ENCODE data around the gene GPX3. TPM values are rescaled to one million over a fixed set of nuclear protein-coding genes. Genes with fewer than 3 reads are reported as not detected.

GPX3 gene
- polyA plus RNA-seq, 1 of the 3 experiments (the other 2 are of a cell fraction): 3.2 TPM

DNA sequence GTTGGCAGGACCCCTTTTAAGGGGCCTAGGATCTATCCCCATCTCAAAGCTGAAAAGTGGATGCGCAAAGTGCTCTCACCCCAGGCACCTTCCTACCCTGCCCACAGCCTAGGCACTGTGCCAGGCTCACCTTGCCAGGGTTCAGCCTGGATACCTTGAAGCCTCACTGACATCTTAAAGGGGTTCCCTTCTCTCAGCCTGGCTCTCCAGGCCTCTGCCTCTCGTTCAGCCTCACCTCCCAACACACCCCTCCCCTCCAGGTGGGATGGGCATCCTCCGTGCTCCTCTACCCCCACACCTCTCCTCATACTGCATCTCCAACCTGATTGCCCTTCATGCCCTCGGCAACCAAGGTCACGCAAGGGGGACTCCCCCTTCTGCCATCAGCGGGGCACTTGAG lies 34.9 kb downstream of the GPX3 start:
- H3K36me3 ChIP-seq (replicated peaks in 1 of 2; ENCODE audit: control insufficient read depth in 1 of 2, insufficient read depth in 2 of 2, low read length in 1 of 2): peaks cover 2 to 21% of the 10 kb centered on the region in 2 experiments
- H3K9me2 ChIP-seq: no peaks in the 10 kb centered on the region
- H3K9ac ChIP-seq: no peak overlapping the region
- peaks cover 0 to 5% of the 10 kb centered on the region in 2 experiments; a peak in 1 of 4 replicates for H3K4me1 ChIP-seq (ENCODE audit: control insufficient read depth in 1 of 2, insufficient read depth in 2 of 2, low read depth in 1 of 2, low read length in 1 of 2)
- no peaks in the 10 kb centered on the region for H3K27me3 ChIP-seq (ENCODE audit: insufficient read depth)
- H3F3A ChIP-seq (replicated peaks; ENCODE audit: insufficient read depth): peaks cover 4% of the 10 kb centered on the region
- no peaks in the 10 kb centered on the region for H4K20me1 ChIP-seq (ENCODE audit: insufficient read depth)
- 94% methylated on average over 6 of the region's 6 CpGs for WGBS (ENCODE audit: low lambda C conversion rate)
- no peak overlapping the region for H3K4me2 ChIP-seq
- H2AFZ ChIP-seq (ENCODE audit: low read depth): no peak overlapping the region
- ChIA-PET CTCF (interaction anchor here (1.0 to 13.3 kb wide), 3 partner anchors 53 to 71 kb away, joined by 3 to 441 read pairs (median 6); no protein-coding TSS in a partner anchor), POLR2A (no interaction called here)
- H3K9me3 ChIP-seq: no peaks in the 10 kb centered on the region
- H3K79me2 ChIP-seq (ENCODE audit: insufficient read depth): no peaks in the 10 kb centered on the region
- DNase-seq: no peak
- H3K27ac ChIP-seq (ENCODE audit: low read depth in 2 of 2, low read length in 1 of 2): no peak overlapping the region
- TF ChIP-seq GATA2 (CRISPR knock-in tag; IDR thresholded peaks at IDR 0.05): no peak
- TF ChIP-seq, protein P1, sequence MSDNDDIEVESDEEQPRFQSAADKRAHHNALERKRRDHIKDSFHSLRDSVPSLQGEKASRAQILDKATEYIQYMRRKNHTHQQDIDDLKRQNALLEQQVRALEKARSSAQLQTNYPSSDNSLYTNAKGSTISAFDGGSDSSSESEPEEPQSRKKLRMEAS (IDR thresholded peaks at IDR 0.05; ENCODE audit: low read depth): no peak
- TF ChIP-seq JUND (IDR thresholded peaks at IDR 0.05): no peak
- TF ChIP-seq SMC3 (IDR thresholded peaks at IDR 0.05; ENCODE audit: low read depth, low read length): no peak
- TF ChIP-seq, protein P2, sequence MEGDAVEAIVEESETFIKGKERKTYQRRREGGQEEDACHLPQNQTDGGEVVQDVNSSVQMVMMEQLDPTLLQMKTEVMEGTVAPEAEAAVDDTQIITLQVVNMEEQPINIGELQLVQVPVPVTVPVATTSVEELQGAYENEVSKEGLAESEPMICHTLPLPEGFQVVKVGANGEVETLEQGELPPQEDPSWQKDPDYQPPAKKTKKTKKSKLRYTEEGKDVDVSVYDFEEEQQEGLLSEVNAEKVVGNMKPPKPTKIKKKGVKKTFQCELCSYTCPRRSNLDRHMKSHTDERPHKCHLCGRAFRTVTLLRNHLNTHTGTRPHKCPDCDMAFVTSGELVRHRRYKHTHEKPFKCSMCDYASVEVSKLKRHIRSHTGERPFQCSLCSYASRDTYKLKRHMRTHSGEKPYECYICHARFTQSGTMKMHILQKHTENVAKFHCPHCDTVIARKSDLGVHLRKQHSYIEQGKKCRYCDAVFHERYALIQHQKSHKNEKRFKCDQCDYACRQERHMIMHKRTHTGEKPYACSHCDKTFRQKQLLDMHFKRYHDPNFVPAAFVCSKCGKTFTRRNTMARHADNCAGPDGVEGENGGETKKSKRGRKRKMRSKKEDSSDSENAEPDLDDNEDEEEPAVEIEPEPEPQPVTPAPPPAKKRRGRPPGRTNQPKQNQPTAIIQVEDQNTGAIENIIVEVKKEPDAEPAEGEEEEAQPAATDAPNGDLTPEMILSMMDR (IDR thresholded peaks at IDR 0.05): no peak
- TF ChIP-seq EZH2phosphoT487 (IDR thresholded peaks at IDR 0.05; ENCODE audit: borderline replicate concordance, low read depth): no peak
- H3K4me3 ChIP-seq (ENCODE audit: low read depth in 2 of 2, low read length in 1 of 2): no peak overlapping the region

DNA sequence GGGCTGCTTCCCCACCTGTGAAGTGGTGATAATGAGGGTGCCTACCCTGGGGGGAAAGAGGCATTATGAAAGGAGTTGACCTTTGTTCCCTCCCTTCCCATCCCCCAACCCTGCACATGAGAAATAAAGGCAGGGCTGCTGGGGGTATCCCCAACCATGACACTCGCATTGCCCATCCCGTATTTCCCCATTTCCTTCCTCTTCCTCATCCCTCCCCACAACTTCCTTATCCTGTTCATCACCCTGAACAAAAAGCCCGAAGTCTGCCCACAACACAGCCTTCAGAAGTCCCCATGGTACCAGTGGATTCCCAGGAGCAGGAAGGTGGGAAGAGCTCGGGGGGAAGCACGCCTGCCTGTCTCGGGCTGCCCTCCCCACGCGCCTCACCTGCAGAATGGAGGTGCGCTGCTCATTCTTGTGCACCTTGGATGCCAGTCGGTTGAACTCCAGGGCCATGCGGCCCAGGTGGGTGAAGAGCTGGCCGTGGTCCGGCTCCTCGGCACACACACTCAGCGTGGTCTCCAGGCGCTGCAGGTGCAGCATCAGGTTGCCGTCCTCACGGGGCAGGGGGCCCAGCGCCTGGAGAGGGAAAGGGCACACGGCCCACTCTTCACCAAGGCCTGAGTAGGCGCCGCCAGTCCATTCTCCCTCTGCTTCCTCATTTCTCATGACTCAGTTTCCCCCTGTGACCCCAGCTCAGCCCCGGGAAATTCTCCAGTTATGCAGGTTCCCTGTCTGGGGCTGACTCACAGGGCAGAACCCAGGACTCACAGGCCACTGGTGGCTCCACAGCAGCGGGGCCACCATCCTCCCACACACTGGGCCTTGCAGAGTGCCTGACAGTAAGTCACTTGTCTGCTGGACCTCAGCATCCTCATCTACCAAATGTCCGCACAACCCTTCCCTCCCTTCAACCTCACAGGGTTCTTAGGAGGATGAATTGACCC lies 36.3 kb downstream of the GPX3 start:
- Histone ChIP-seq H3K79me2 (ENCODE audit: insufficient read depth) (no peaks in the 10 kb centered on the region), H3K9me3 (no peaks in the 10 kb centered on the region), H2AFZ (ENCODE audit: low read depth) (no peak overlapping the region), H3K4me1 (ENCODE audit: control insufficient read depth in 1 of 2, insufficient read depth in 2 of 2, low read depth in 1 of 2, low read length in 1 of 2) (peaks cover 0 to 5% of the 10 kb centered on the region in 2 experiments; a peak in 1 of 4 replicates), H3K9me2 (no peaks in the 10 kb centered on the region), H3K36me3 (replicated peaks in 1 of 2; ENCODE audit: control insufficient read depth in 1 of 2, insufficient read depth in 2 of 2, low read length in 1 of 2) (peaks cover 7 to 20% of the 10 kb centered on the region in 2 experiments), H3F3A (replicated peaks; ENCODE audit: insufficient read depth) (peaks cover 4% of the 10 kb centered on the region), H3K27me3 (ENCODE audit: insufficient read depth) (no peaks in the 10 kb centered on the region), H4K20me1 (ENCODE audit: insufficient read depth) (no peaks in the 10 kb centered on the region), H3K4me3 (ENCODE audit: low read depth in 2 of 2, low read length in 1 of 2) (no peak overlapping the region), H3K9ac (no peak overlapping the region), H3K27ac (ENCODE audit: low read depth in 2 of 2, low read length in 1 of 2) (no peak overlapping the region), H3K4me2 (no peak overlapping the region)
- ChIA-PET CTCF (interaction anchor here (0.6 to 13.3 kb wide), 3 partner anchors 9 to 55 kb away, joined by 3 to 441 read pairs (median 17); no protein-coding TSS in a partner anchor), POLR2A (no interaction called here)
- 96% methylated on average over 15 of the region's 25 CpGs for WGBS (ENCODE audit: low lambda C conversion rate)
- DNase-seq: no peak
- no peak for TF ChIP-seq TAF1 (IDR thresholded peaks at IDR 0.05; ENCODE audit: borderline replicate concordance, low read depth, low read length)
- no peak for TF ChIP-seq EZH2phosphoT487 (IDR thresholded peaks at IDR 0.05; ENCODE audit: borderline replicate concordance, low read depth)
- TF ChIP-seq MEF2A (IDR thresholded peaks at IDR 0.05; ENCODE audit: borderline replicate concordance, low read depth): no peak
- no peak for TF ChIP-seq GABPA (IDR thresholded peaks at IDR 0.05; ENCODE audit: low read depth)
- TF ChIP-seq TCF12 (IDR thresholded peaks at IDR 0.05): no peak
- TF ChIP-seq, protein P2 (IDR thresholded peaks at IDR 0.05): no peak
- TF ChIP-seq RFX5 (IDR thresholded peaks at IDR 0.05; ENCODE audit: low read length): no peak
- no peak for TF ChIP-seq SIN3A (IDR thresholded peaks at IDR 0.05; ENCODE audit: borderline replicate concordance, low read depth, low read length)
- TF ChIP-seq, protein P3, sequence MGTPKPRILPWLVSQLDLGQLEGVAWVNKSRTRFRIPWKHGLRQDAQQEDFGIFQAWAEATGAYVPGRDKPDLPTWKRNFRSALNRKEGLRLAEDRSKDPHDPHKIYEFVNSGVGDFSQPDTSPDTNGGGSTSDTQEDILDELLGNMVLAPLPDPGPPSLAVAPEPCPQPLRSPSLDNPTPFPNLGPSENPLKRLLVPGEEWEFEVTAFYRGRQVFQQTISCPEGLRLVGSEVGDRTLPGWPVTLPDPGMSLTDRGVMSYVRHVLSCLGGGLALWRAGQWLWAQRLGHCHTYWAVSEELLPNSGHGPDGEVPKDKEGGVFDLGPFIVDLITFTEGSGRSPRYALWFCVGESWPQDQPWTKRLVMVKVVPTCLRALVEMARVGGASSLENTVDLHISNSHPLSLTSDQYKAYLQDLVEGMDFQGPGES (IDR thresholded peaks at IDR 0.05; ENCODE audit: low read depth, low read length): no peak
- no peak for TF ChIP-seq RCOR1 (IDR thresholded peaks at IDR 0.05; ENCODE audit: low read length)
- no peak for TF ChIP-seq CHD2 (IDR thresholded peaks at IDR 0.05; ENCODE audit: low read length, partially characterized antibody)
- TF ChIP-seq NFIC (IDR thresholded peaks at IDR 0.05; ENCODE audit: borderline replicate concordance): no peak
- TF ChIP-seq RXRA (IDR thresholded peaks at IDR 0.05; ENCODE audit: borderline replicate concordance, low read depth): no peak
- TF ChIP-seq FOXM1 (IDR thresholded peaks at IDR 0.05; ENCODE audit: low read depth): no peak
- TF ChIP-seq, protein P4, sequence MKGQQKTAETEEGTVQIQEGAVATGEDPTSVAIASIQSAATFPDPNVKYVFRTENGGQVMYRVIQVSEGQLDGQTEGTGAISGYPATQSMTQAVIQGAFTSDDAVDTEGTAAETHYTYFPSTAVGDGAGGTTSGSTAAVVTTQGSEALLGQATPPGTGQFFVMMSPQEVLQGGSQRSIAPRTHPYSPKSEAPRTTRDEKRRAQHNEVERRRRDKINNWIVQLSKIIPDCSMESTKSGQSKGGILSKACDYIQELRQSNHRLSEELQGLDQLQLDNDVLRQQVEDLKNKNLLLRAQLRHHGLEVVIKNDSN (IDR thresholded peaks at IDR 0.05; ENCODE audit: borderline replicate concordance, low read depth): no peak
